Mesothelial cell of epicardium (in vitro differentiated cells): ENCODE measurements around the gene TRIM62. TPM values are rescaled to one million over a fixed set of nuclear protein-coding genes. Genes with fewer than 3 reads are reported as not detected.

Experiments used
- DNase-seq, 2 experiments: peaks; one replicate each; pipeline ENCODE4 v3.0.0; 2021; ENCODE audit warnings: low spot score in 2 of 2; ENCODE audit not compliant: unreplicated experiment in 2 of 2
- H3K27ac Mint-ChIP-seq: 2 replicates; pipeline ENCODE4 v1.8.0; 2021; ENCODE audit warnings: mixed read lengths
- H3K27me3 Mint-ChIP-seq: 2 replicates; pipeline ENCODE4 v1.8.0; 2021; ENCODE audit warnings: low read depth, mixed read lengths
- H3K36me3 Mint-ChIP-seq: 2 replicates; pipeline ENCODE4 v1.8.0; 2021; ENCODE audit warnings: mixed read lengths
- H3K4me1 Mint-ChIP-seq: 2 replicates; pipeline ENCODE4 v1.8.0; 2021; ENCODE audit warnings: mixed read lengths
- H3K4me3 Mint-ChIP-seq: 2 replicates; pipeline ENCODE4 v1.8.0; 2021; ENCODE audit warnings: mild to moderate bottlenecking, moderate library complexity, mixed read lengths
- H3K9me3 Mint-ChIP-seq: 2 replicates; pipeline ENCODE4 v1.8.0; 2021; ENCODE audit warnings: mixed read lengths
- CTCF ChIP-seq: fragments of 200-600 bp; sonication (generic); IDR thresholded peaks from one replicate; pipeline ENCODE4 v1.5.0; 2021; ENCODE audit warnings: antibody characterized with exemption; ENCODE audit not compliant: unreplicated experiment
- total RNA-seq: library from RNA; stranded (reverse); gene quantifications from 3 replicates; pipeline ENCODE4 v1.2.1, GENCODE V29; 2021

The TRIM62 gene
- total RNA-seq, 1 donor from 2014 or later, result 13.9 TPM

GRCh38 chr1:33186936-33187335 lies 5.1 kb upstream of the TRIM62 start:
- TF ChIP-seq CTCF, result no peak
- Mint-ChIP-seq H3K27ac (no peak overlapping the region), H3K4me3 (no peak overlapping the region), H3K4me1 (peaks cover 11% of the 10 kb centered on the region), H3K36me3 (no peaks in the 10 kb centered on the region), H3K27me3 (peaks cover 1% of the 10 kb centered on the region), H3K9me3 (peaks cover 7% of the 10 kb centered on the region)
- no peak for DNase-seq

- Mint-ChIP-seq H3K9me3 (peaks cover 6% of the 10 kb centered on the region), H3K27me3 (peaks cover 1% of the 10 kb centered on the region), H3K4me1 (peaks cover 11% of the 10 kb centered on the region), H3K27ac (no peak overlapping the region), H3K4me3 (no peak overlapping the region), H3K36me3 (no peaks in the 10 kb centered on the region)
- no peak for DNase-seq
- TF ChIP-seq CTCF, result no peak
Observed at GRCh38 chr1:33185541-33185940, 3.7 kb upstream of the TRIM62 start.

- TF ChIP-seq CTCF, result no peak
- peak overlapping the region; percentile 83 for H3K4me3 Mint-ChIP-seq
- H3K9me3 Mint-ChIP-seq, result peaks cover 6% of the 10 kb centered on the region
- peak overlapping the region; percentile 23 for H3K27ac Mint-ChIP-seq
- H3K4me1 Mint-ChIP-seq, result peaks cover 16% of the 10 kb centered on the region
- H3K36me3 Mint-ChIP-seq, result no peaks in the 10 kb centered on the region
- peaks cover 1% of the 10 kb centered on the region for H3K27me3 Mint-ChIP-seq
- no peak for DNase-seq
Observed at GRCh38 chr1:33183306-33183705, 1.5 kb upstream of the TRIM62 start.

GRCh38 chr1:33182896-33183295 lies 1.1 kb upstream of the TRIM62 start:
- DNase-seq, result no peak
- H3K9me3 Mint-ChIP-seq, result peaks cover 6% of the 10 kb centered on the region
- peak overlapping the region; percentile 23 for H3K27ac Mint-ChIP-seq
- no peak for TF ChIP-seq CTCF
- peak overlapping the region; percentile 83 for H3K4me3 Mint-ChIP-seq
- peaks cover 16% of the 10 kb centered on the region for H3K4me1 Mint-ChIP-seq
- no peaks in the 10 kb centered on the region for H3K36me3 Mint-ChIP-seq
- peaks cover 1% of the 10 kb centered on the region for H3K27me3 Mint-ChIP-seq

GRCh38 chr1:33182401-33182841 lies 578 bp upstream of the TRIM62 start:
- Mint-ChIP-seq H3K4me1 (peaks cover 16% of the 10 kb centered on the region), H3K27ac (peak overlapping the region; percentile 23)
- DNase-seq, result no peak

More at GRCh38 chr1:33182401-33182841, 578 bp upstream of the TRIM62 start:
- Mint-ChIP-seq H3K36me3 (no peaks in the 10 kb centered on the region), H3K4me3 (peak overlapping the region; percentile 83), H3K9me3 (peaks cover 6% of the 10 kb centered on the region), H3K27me3 (peaks cover 1% of the 10 kb centered on the region)
- TF ChIP-seq CTCF, result no peak
